ENCODE measurements around the gene DPYSL3. TPM values are rescaled to one million over a fixed set of nuclear protein-coding genes. Genes with fewer than 3 reads are reported as not detected.

The DPYSL3 gene
- total RNA-seq, 1 experiment from 2014 or later: 24.8 TPM

GRCh38 chr5:147519380-147519779 lies 9.5 kb upstream of the DPYSL3 start:
- H3K27ac ChIP-seq (ENCODE audit: low read depth, low read length, poor library complexity, severe bottlenecking): no peak overlapping the region
- no peaks in the 10 kb centered on the region for H3K36me3 ChIP-seq (ENCODE audit: insufficient read depth, low read length, poor library complexity, severe bottlenecking)
- peaks cover 27% of the 10 kb centered on the region for H3K4me1 ChIP-seq (ENCODE audit: insufficient read depth, low read length, poor library complexity, severe bottlenecking)
- no peaks in the 10 kb centered on the region for H3K27me3 ChIP-seq (replicated peaks; ENCODE audit: insufficient read depth, low read depth, low read length, poor library complexity)
- H3K4me3 ChIP-seq (ENCODE audit: low read depth, low read length, poor library complexity, severe bottlenecking): no peak overlapping the region
- BruUV-seq (replicated peaks): no TSS peak
- TF ChIP-seq EZH2 (IDR thresholded peaks at IDR 0.05; ENCODE audit: borderline replicate concordance, low read depth, low read length, poor library complexity, severe bottlenecking) (no peak), CTCF (conservative IDR thresholded peaks at IDR 0.05; ENCODE audit: low read depth, low read length) (no peak)
- ChIA-PET POLR2A (ENCODE audit: low non-redundant PET) (no interaction called here), CTCF (no interaction called here)
- no peaks in the 10 kb centered on the region for H3K9me3 ChIP-seq (ENCODE audit: low read depth, low read length, poor library complexity, severe bottlenecking)
- no peak for DNase-seq (ENCODE audit: low spot score)
- intact Hi-C loops (cut with micrococcal nuclease; ENCODE audit: unreplicated experiment): no loop called here

- no peak for DNase-seq (ENCODE audit: low spot score)
- Histone ChIP-seq H3K27ac (ENCODE audit: low read depth, low read length, poor library complexity, severe bottlenecking) (no peak overlapping the region), H3K27me3 (replicated peaks; ENCODE audit: insufficient read depth, low read depth, low read length, poor library complexity) (no peaks in the 10 kb centered on the region), H3K4me1 (ENCODE audit: insufficient read depth, low read length, poor library complexity, severe bottlenecking) (peaks cover 14% of the 10 kb centered on the region), H3K4me3 (ENCODE audit: low read depth, low read length, poor library complexity, severe bottlenecking) (no peak overlapping the region), H3K9me3 (ENCODE audit: low read depth, low read length, poor library complexity, severe bottlenecking) (no peaks in the 10 kb centered on the region), H3K36me3 (ENCODE audit: insufficient read depth, low read length, poor library complexity, severe bottlenecking) (no peaks in the 10 kb centered on the region)
- ChIA-PET CTCF (no interaction called here), POLR2A (ENCODE audit: low non-redundant PET) (no interaction called here)
- intact Hi-C loops (cut with micrococcal nuclease; ENCODE audit: unreplicated experiment): no loop called here
- no TSS peak for BruUV-seq (replicated peaks)
- no peak for TF ChIP-seq EZH2 (IDR thresholded peaks at IDR 0.05; ENCODE audit: borderline replicate concordance, low read depth, low read length, poor library complexity, severe bottlenecking)
- no peak for TF ChIP-seq CTCF (conservative IDR thresholded peaks at IDR 0.05; ENCODE audit: low read depth, low read length)
These were observed 7.5 kb upstream of the DPYSL3 start for GRCh38 chr5:147517383-147517782.

DNA sequence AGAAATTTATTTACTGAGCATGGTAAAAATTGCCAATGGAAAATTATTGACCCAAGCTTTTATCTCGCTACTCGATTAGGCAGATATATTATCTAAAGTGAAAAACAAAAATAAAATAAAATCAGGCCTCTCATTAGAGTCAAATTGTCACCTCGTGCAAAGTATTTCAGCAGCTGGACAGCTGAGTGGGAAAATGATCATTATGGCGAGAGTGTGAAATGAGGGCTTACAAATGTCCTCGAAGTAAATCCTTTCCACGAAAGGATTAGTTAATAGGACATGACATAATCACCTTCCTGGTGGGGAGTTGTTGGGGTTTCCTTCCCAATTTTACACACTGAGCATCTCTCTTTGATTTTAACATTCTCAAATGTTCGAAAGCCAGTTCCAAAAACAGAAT lies 5.4 kb upstream of the DPYSL3 start:
- no peak for DNase-seq (ENCODE audit: low spot score)
- ChIA-PET POLR2A (ENCODE audit: low non-redundant PET) (no interaction called here), CTCF (no interaction called here)
- Histone ChIP-seq H3K27ac (ENCODE audit: low read depth, low read length, poor library complexity, severe bottlenecking) (no peak overlapping the region), H3K27me3 (replicated peaks; ENCODE audit: insufficient read depth, low read depth, low read length, poor library complexity) (no peaks in the 10 kb centered on the region), H3K4me3 (ENCODE audit: low read depth, low read length, poor library complexity, severe bottlenecking) (no peak overlapping the region), H3K9me3 (ENCODE audit: low read depth, low read length, poor library complexity, severe bottlenecking) (no peaks in the 10 kb centered on the region), H3K36me3 (ENCODE audit: insufficient read depth, low read length, poor library complexity, severe bottlenecking) (no peaks in the 10 kb centered on the region), H3K4me1 (ENCODE audit: insufficient read depth, low read length, poor library complexity, severe bottlenecking) (peaks cover 7% of the 10 kb centered on the region)
- intact Hi-C loops (cut with micrococcal nuclease; ENCODE audit: unreplicated experiment): no loop called here
- TF ChIP-seq EZH2 (IDR thresholded peaks at IDR 0.05; ENCODE audit: borderline replicate concordance, low read depth, low read length, poor library complexity, severe bottlenecking) (no peak), CTCF (conservative IDR thresholded peaks at IDR 0.05; ENCODE audit: low read depth, low read length) (no peak)
- no TSS peak for BruUV-seq (replicated peaks)
